Cardiac fibroblast (primary cell): ENCODE results near the gene HOXD9.

Experiments used
- DNase-seq, 2 donors: peaks; one replicate each; pipeline versions ENCODE4 v3.0.0 to v3.0.0-alpha.2; 2010; ENCODE audit warnings: low read depth in 2 of 2
- H3K4me3 ChIP-seq, 2 donors: replicated peaks in 1 of 2; 1 replicate in 1 of 2; 2 replicates in 1 of 2; pipeline ENCODE4 v1.5.1; 2011; ENCODE audit warnings: low read depth in 2 of 2, low read length in 2 of 2, mild to moderate bottlenecking in 2 of 2, moderate library complexity in 1 of 2
- CTCF ChIP-seq: IDR thresholded peaks from one replicate; pipeline ENCODE4 v1.5.1; 2011; ENCODE audit warnings: low read depth, mild to moderate bottlenecking, low read length, inconsistent platforms

Gene HOXD9

DNA sequence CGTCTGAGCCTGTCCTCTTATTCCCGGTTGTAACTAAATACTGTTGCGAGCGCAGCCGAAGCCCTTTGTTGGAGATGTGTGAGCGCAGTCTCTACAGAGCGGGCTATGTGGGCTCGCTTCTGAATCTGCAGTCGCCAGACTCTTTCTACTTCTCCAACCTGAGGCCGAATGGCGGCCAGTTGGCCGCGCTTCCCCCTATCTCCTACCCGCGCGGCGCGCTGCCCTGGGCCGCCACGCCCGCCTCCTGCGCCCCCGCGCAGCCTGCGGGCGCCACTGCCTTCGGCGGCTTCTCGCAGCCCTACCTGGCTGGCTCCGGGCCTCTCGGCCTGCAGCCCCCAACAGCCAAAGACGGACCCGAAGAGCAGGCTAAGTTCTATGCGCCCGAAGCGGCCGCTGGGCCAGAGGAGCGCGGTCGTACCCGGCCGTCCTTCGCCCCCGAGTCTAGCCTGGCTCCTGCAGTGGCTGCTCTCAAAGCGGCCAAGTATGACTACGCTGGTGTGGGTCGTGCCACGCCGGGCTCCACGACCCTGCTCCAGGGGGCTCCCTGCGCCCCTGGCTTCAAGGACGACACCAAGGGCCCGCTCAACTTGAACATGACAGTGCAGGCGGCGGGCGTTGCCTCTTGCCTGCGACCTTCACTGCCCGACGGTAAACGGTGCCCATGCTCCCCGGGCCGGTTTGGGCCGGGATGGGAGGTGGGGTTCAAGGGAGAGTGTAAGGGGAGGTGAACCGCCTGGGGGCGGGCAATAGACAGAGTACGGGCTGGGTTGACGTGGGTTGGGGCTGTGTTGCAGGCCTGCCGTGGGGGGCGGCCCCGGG is 22.6 kb upstream of the HOXD9 start, which contains the start of gene HOXD12:
Gene HOXD12 (plus strand): TSS at position 68 of the 819 bp plus-strand sequence. CDS start 7 bp downstream, at position 75.
- DNase-seq = no peak
- TF ChIP-seq CTCF = no peak
- no peak within 1 kb of the TSS for H3K4me3 ChIP-seq

DNA sequence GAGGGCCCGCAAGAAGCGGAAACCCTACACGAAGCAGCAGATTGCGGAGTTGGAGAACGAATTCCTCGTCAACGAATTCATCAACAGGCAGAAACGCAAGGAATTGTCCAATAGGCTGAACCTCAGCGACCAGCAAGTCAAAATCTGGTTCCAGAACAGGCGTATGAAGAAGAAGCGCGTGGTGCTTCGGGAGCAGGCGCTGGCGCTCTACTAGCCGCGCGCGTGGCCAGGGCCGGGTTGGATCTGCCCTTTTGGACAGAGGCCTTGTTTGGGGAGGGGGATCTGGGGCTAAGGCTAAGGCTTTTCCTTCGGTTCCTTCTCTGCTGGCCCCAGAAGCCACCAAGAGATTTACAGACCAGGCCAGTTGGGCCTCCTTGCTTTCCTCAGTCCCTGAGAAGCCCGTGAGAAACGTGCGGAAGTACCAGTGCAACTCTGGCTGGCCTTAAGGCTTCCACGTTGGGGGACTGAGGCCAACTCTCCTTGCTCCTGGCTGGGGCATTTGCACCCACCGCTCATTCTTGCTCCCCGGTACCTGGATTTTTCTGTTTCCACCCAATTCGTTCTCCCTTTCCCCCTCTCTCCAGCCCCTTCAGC is 21.9 kb upstream of the HOXD9 start:
- no peak for DNase-seq
- no peak for TF ChIP-seq CTCF
- no peak overlapping the region for H3K4me3 ChIP-seq

DNA sequence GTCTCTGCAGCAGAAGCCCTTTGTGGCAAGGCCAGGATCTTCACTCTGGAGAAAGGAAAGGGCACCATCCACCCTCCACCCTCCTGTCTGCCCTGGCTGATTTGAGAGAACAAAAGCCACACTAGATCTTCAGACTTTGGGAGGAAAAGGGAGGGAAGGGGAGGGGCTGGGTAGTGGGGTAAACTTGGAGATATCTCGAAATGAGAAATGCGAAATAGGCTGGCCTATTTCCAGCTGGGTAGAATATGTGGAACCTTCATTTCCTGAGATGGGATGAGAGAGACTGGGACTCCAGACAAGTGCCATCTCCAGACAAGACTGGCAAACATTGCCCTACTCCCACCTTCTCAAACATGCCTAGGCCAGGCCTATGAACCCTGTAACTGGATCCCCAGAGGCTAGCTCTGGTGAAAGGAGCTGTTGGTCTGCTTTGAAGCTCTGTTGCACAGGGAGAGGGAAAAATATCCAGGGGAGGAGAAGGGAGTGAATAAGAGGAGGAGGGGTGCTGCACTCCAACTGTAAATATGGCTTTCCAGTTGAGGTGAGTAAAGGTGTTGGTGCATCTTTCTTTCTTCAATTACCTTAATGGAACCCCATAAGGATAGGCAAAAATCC is 21.2 kb upstream of the HOXD9 start:
- no peak for DNase-seq
- no peak for TF ChIP-seq CTCF
- no peak overlapping the region for H3K4me3 ChIP-seq

DNA sequence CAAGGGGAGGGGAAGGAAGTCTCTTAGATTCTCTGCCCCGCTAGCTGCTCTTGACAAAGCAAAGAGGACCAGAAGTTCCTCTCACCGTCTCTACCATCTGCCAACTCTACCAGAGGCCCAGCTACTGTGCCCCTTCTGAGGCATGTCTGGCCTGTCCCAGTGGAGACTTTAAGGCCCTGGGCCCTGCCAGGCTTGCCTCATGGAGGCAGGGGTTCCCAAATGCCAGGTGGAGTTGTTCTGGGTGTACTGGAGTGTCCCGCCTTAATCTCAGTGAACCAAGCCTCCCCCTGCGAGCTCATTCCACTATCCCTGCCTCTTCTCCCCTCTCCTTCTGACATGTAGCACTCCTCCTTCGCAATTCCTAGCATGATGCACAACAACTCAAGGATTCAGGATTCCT is 20.7 kb upstream of the HOXD9 start:
- DNase-seq = no peak
- TF ChIP-seq CTCF = no peak

DNA sequence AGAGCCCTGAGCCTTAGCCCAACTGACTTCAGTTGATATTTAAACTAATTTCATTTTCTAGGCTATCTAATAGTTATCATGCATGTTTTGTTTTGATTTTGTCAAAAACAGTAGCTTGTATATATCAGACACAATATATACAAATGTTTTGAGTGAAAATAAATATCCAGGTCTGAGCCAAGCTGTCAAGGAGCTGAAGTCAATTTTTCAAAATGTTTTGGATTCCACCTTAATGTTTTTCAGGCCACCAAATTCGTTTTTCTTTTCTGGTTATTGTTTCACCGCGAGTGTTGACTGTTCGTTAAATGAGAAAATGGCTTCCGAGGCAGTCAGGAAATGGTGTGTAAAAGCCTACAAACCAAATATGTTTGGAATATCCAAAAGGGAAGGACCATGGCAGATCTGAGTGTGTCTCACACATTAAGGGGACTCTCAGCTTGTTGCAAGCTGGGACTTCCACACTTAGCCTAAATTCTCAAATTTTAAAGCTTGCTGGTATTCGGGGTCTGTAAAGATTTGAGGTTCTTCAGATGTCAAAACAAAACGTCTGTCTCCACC is 20.1 kb upstream of the HOXD9 start:
- DNase-seq = no peak
- no peak overlapping the region for H3K4me3 ChIP-seq
- no peak for TF ChIP-seq CTCF

More for the DNA sequence above, 20.7 kb upstream of the HOXD9 start:
- no peak overlapping the region for H3K4me3 ChIP-seq

- H3K4me3 ChIP-seq = no peak overlapping the region
- no peak for DNase-seq
- no peak for TF ChIP-seq CTCF
Measured at GRCh38 chr2:176103194-176103593, 19.3 kb upstream of the HOXD9 start.
